ENCODE results near the gene LDLRAD1. TPM values are rescaled to one million over a fixed set of nuclear protein-coding genes. Genes with fewer than 3 reads are reported as not detected.
"Not testable (repeated sequence)": the region's sequence is repeated elsewhere in the genome, so short reads cannot be mapped to it uniquely, and the experiment has no call there.

LDLRAD1 gene
- total RNA-seq, 2 experiments from 2014 or later, result not detected

DNA sequence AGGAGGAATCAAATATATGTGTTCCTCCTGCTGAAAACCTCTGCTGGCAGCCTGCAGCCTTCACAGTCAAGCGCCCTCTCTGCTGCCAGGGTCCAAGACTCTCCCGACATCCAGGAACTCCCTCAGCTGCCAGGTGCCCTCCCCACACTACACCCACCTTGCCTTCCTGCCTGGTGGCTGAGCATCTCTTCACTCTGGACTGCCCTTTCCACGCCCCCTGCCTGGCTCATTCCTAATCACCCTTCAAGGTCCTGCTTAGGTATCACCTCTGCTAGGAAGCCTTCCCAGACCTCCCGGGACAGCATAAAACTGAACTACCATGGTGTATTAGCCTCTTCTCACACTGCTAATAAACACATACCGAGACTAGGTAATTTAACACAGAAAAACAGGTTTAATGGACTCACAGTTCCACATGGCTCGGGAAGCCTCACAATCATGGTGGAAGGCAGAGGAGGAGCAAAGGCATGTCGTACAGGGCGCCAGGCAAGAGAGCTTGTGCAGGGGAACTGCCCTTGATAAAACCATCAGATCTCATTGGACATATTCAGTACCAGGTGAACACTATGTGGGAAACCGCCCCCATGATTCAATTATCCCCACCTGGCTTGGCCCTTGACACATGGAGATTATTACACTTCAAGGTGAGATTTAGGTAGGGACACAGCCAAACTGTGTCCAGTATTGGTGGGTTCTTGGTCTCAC lies 15.3 kb downstream of the LDLRAD1 start:
- no peak for DNase-seq
- Mint-ChIP-seq H3K36me3 (no peaks in the 10 kb centered on the region), H3K4me1 (ENCODE audit: low read depth) (no peaks in the 10 kb centered on the region), H3K9me3 (no peaks in the 10 kb centered on the region), H3K27me3 (no peaks in the 10 kb centered on the region), H3K4me3 (no peak overlapping the region), H3K27ac (no peak overlapping the region)
- intact Hi-C loops (cut with micrococcal nuclease), result no loop called here
- CTCF ChIA-PET, result interaction anchor here (1.5 kb wide), 1 partner anchor 142 kb away, joined by 3 read pairs; no protein-coding TSS in a partner anchor
- POLR2A ChIA-PET, result no interaction called here

DNA sequence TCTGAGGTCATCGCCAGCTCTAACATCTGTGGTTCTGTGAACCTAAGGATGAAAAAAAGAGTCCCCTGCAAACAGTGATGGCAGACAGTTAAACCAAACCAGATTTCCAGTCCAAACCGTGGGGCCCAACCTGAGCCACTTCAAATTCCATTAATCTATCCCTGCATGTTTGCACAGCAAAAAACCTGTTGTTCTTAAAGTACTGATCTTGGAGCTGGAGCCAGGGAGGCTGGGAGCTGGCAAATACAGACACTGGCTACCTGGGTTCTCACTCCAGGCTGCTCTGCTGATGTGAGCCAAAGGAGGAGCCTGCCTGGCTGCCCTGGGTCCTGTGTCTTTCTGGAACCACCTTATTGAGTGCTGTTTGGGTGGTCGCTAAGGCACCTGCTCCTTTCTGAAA lies 16.4 kb downstream of the LDLRAD1 start:
- no peaks in the 10 kb centered on the region for H3K27me3 Mint-ChIP-seq
- DNase-seq, result no peak
- CTCF ChIA-PET, result no interaction called here
- intact Hi-C loops (cut with micrococcal nuclease), result no loop called here
- no peak overlapping the region for H3K27ac Mint-ChIP-seq
- POLR2A ChIA-PET, result no interaction called here
- H3K4me1 Mint-ChIP-seq (ENCODE audit: low read depth), result no peaks in the 10 kb centered on the region
- no peak overlapping the region for H3K4me3 Mint-ChIP-seq
- H3K9me3 Mint-ChIP-seq, result no peaks in the 10 kb centered on the region
- no peaks in the 10 kb centered on the region for H3K36me3 Mint-ChIP-seq

DNA sequence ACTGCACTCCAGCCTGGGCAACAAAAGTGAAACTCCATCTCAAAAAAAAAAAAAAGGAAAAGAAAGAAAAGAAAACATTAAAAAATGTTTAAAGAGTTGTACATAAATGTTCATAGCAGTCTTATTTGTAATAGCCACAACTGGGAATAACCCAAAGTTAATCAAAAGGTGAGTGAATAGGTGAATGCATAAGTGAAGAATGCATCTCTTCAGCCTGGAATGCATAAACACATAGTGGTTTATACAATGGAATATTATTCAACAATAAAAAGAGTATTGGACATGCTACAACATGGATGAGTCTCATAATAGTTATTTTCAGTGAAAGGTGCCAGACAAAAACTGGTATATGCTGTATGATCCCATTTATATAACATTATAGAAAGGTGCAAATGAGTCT lies 18.1 kb downstream of the LDLRAD1 start:
- intact Hi-C loops (cut with micrococcal nuclease), result no loop called here
- ChIA-PET CTCF (no interaction called here), POLR2A (no interaction called here)
- Mint-ChIP-seq H3K4me1 (ENCODE audit: low read depth) (no peaks in the 10 kb centered on the region), H3K4me3 (no peak overlapping the region), H3K9me3 (no peaks in the 10 kb centered on the region), H3K36me3 (no peaks in the 10 kb centered on the region), H3K27ac (no peak overlapping the region), H3K27me3 (no peaks in the 10 kb centered on the region)
- DNase-seq, result no peak

DNA sequence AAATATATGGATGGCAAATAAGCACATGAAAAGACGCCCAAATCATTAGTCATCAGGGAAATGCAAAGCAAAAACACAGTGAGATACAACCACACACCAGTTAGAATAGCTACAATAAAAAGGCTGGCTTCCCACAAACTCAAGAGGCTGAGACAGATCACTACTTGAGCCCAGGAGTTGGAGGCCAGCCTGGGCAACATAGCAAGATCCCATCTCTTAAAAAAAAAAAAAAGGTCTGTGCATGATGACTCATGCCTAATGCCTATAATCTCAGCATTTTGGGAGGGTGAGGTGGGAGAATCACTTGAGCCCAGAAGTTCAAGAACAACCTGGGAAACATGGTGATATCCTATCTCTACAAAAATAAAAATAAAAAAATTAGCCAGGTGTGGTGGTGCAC lies 19.8 kb downstream of the LDLRAD1 start:
- Mint-ChIP-seq H3K4me1 (ENCODE audit: low read depth) (no peaks in the 10 kb centered on the region), H3K4me3 (no peak overlapping the region), H3K27me3 (no peaks in the 10 kb centered on the region), H3K27ac (no peak overlapping the region), H3K9me3 (no peaks in the 10 kb centered on the region), H3K36me3 (no peaks in the 10 kb centered on the region)
- no peak for DNase-seq
- POLR2A ChIA-PET, result no interaction called here
- CTCF ChIA-PET, result no interaction called here
- intact Hi-C loops (cut with micrococcal nuclease), result no loop called here

DNA sequence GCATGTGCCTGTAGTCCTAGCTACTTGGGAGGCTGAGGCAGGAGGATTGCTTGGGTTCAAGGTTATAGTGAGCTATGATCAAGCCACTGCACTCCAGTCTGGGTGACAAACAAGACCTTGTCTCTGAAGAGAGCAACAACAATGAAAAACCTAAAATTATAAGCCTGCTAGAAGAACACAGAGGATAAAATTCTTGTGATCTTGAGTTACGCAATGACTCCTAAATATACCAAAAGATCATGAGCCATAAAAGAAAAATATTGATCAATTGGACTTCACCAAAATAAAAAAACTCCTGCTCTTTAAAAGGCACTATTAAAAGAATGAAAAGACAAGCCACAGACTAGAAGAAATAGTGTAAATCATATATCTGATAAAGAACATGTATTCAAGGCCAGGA lies 22.3 kb downstream of the LDLRAD1 start:
- no peaks in the 10 kb centered on the region for H3K4me1 Mint-ChIP-seq (ENCODE audit: low read depth)
- no peak for DNase-seq
- intact Hi-C loops (cut with micrococcal nuclease), result no loop called here
- no peaks in the 10 kb centered on the region for H3K27me3 Mint-ChIP-seq
- CTCF ChIA-PET, result no interaction called here
- no peaks in the 10 kb centered on the region for H3K36me3 Mint-ChIP-seq
- H3K4me3 Mint-ChIP-seq, result no peak overlapping the region
- H3K27ac Mint-ChIP-seq, result no peak overlapping the region
- POLR2A ChIA-PET, result no interaction called here
- H3K9me3 Mint-ChIP-seq, result no peaks in the 10 kb centered on the region

DNA sequence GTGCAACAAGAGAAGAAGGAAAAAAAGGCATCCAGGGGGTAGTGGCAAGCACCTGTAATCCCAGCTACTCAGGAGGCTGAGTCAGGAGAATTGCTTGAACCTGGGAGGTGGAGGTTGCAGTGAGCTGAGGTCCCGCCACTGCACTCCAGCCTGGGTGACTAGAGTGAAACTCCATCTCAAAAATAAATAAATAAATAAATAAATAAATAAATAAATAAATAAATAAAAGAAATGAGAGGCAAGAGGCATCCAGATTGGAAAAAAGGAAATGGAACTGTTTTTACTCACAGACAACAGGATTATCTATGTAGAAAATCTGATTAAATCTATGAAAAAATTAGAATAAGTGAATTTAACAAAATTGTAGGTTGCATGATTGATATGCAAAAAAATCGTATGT lies 23.5 kb downstream of the LDLRAD1 start:
- H3K36me3 Mint-ChIP-seq; H3K27ac Mint-ChIP-seq; intact Hi-C loops (cut with micrococcal nuclease): not testable (repeated sequence)

DNA sequence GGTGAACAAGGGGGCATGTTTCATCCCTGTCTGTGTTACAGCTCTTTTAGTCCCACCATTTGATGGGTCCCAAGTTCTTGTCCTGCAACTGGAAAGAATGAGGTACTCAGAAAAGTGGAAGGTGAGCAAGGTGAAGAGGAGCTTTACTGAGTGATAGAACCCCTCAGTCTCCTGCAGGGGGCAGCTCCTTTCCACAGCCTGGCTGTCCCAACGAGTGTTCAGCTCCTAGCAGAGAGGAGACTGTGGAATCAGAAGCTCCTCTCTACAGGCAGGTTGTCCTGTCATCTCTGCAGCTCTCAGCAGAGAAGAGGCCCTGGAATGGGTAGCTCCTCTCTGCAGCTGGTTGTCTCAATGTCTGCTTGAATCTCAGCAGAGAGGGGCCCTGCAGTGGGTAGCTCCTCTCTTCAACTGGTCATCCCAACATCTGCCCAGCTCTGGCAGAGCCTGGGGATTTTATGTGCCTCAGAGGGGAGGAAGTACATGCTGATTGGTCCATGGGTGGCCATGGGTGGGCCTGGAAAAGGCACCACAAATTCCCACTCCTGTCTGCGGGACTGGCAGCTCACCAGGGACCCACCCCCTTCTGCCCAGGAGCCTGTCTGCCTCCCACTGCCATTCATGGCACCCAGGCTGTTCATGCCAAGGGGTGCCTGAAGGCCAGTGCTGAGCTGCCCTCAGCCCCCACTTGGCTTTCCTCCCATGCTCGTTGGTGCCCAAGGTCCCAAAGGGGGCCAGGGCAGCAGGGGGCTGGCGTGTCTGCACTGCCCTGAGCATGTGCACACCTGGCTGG lies 25.7 kb downstream of the LDLRAD1 start:
- intact Hi-C loops (cut with micrococcal nuclease), result no loop called here
- POLR2A ChIA-PET, result no interaction called here
- H3K36me3 Mint-ChIP-seq, result no peaks in the 10 kb centered on the region
- H3K4me1 Mint-ChIP-seq (ENCODE audit: low read depth), result peaks cover 9% of the 10 kb centered on the region
- H3K9me3 Mint-ChIP-seq, result no peaks in the 10 kb centered on the region
- CTCF ChIA-PET, result interaction anchor here (0.6 kb wide), 1 partner anchor 13 kb away, joined by 3 read pairs; no protein-coding TSS in a partner anchor
- no peak overlapping the region for H3K27ac Mint-ChIP-seq
- no peaks in the 10 kb centered on the region for H3K27me3 Mint-ChIP-seq
- no peak overlapping the region for H3K4me3 Mint-ChIP-seq
- peak; percentile 14 for DNase-seq

More for the DNA sequence above, 23.5 kb downstream of the LDLRAD1 start:
- CTCF ChIA-PET; H3K4me1 Mint-ChIP-seq (ENCODE audit: low read depth); POLR2A ChIA-PET; H3K27me3 Mint-ChIP-seq; DNase-seq; H3K4me3 Mint-ChIP-seq; H3K9me3 Mint-ChIP-seq: not testable (repeated sequence)

DNA sequence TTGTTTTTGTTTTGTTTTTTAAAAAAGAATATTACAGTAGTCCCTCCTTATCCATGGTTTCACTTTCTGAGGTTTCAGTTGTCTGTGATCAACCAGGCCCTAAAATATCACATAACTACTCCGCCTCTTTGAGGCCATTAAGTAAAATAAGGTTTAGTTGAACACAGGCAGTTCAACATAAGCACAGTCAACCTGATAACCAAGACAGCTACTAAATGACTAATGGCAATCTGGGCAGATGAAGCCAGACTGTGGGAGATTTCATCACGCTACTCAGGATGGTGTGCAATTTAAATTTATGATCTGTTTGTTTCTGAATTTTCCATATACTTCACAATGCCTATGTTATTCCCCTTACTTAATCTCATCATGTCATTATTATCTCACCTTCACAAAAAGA lies 30.1 kb downstream of the LDLRAD1 start:
- peak; percentile 34 for DNase-seq
- intact Hi-C loops (cut with micrococcal nuclease), result no loop called here
- no peaks in the 10 kb centered on the region for H3K36me3 Mint-ChIP-seq
- no peak overlapping the region for H3K27ac Mint-ChIP-seq
- no peak overlapping the region for H3K4me3 Mint-ChIP-seq
- POLR2A ChIA-PET, result no interaction called here
- H3K9me3 Mint-ChIP-seq, result no peaks in the 10 kb centered on the region
- peaks cover 18% of the 10 kb centered on the region for H3K4me1 Mint-ChIP-seq (ENCODE audit: low read depth)
- H3K27me3 Mint-ChIP-seq, result no peaks in the 10 kb centered on the region
- CTCF ChIA-PET, result interaction anchor here (0.9 kb wide), 1 partner anchor 28 kb away, joined by 4 read pairs; no protein-coding TSS in a partner anchor

DNA sequence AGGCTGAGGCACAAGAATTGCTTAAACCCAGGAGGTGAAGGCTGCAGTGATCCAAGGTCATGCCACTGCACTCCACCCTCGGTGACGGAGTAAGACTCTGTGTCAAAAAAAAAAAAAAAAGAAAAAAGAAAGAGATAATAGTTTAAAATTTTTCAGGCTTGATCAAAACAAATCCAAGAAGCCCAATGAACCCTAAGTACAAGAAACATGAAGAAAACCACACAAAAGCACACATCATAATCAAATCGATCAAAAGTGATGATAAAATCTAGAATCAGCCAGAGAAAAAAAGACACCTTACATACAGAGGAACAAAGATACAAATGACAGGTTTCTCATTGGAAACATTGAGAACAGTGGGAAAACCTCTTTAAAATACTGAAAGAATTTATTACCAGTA lies 31.5 kb downstream of the LDLRAD1 start:
- H3K4me1 Mint-ChIP-seq (ENCODE audit: low read depth), result peaks cover 18% of the 10 kb centered on the region
- H3K4me3 Mint-ChIP-seq, result no peak overlapping the region
- H3K27ac Mint-ChIP-seq, result no peak overlapping the region
- no peak for DNase-seq
- H3K36me3 Mint-ChIP-seq, result no peaks in the 10 kb centered on the region
- ChIA-PET CTCF (no interaction called here), POLR2A (no interaction called here)
- intact Hi-C loops (cut with micrococcal nuclease), result no loop called here
- no peaks in the 10 kb centered on the region for H3K9me3 Mint-ChIP-seq
- H3K27me3 Mint-ChIP-seq, result no peaks in the 10 kb centered on the region

DNA sequence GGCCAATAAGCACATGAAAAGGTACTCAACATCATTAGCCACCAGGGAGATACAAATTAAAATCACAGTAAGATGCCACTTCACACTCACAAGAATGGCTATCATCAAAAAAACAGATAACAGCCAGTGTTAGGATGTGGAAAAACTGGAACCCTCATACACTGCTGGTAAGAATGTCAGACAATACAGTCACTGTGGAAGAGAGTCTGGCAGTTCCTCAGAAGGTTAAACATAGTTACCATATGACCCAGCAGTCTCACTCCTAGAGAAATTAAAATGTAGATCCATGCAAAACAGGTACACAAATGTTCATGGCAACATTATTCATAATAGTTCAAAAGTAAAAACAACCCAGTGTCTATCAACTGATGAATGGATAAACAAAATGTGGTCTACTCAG lies 33.3 kb downstream of the LDLRAD1 start:
- POLR2A ChIA-PET, result no interaction called here
- H3K4me1 Mint-ChIP-seq (ENCODE audit: low read depth), result peaks cover 18% of the 10 kb centered on the region

DNA sequence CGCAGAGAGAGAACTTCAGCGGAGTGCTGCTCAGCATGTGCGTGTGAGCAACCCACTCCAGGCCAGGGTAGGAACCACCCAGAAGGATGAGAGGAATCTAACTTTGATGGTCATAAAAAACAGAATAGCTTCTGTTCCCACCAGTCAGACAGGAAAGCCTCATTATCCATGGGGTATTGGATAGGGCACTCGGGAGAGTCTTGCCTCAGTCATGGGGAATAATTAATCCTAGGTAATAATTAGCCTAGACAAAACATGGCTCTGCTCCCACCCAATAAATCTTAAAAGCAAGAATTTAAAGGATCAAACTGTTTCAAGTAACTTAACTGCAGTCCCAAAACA lies 35.3 kb downstream of the LDLRAD1 start:
- H3K9me3 Mint-ChIP-seq, result no peaks in the 10 kb centered on the region
- CTCF ChIA-PET, result no interaction called here
- POLR2A ChIA-PET, result no interaction called here
- no peak overlapping the region for H3K4me3 Mint-ChIP-seq
- no peak for DNase-seq
- intact Hi-C loops (cut with micrococcal nuclease), result no loop called here
- H3K4me1 Mint-ChIP-seq (ENCODE audit: low read depth), result peaks cover 11% of the 10 kb centered on the region
- H3K36me3 Mint-ChIP-seq, result no peaks in the 10 kb centered on the region
- no peaks in the 10 kb centered on the region for H3K27me3 Mint-ChIP-seq
- no peak overlapping the region for H3K27ac Mint-ChIP-seq

More for the DNA sequence above, 33.3 kb downstream of the LDLRAD1 start:
- no peaks in the 10 kb centered on the region for H3K9me3 Mint-ChIP-seq
- H3K4me3 Mint-ChIP-seq, result no peak overlapping the region
- H3K27ac Mint-ChIP-seq, result no peak overlapping the region
- intact Hi-C loops (cut with micrococcal nuclease), result no loop called here
- CTCF ChIA-PET, result no interaction called here
- no peaks in the 10 kb centered on the region for H3K36me3 Mint-ChIP-seq
- no peak for DNase-seq
- no peaks in the 10 kb centered on the region for H3K27me3 Mint-ChIP-seq

DNA sequence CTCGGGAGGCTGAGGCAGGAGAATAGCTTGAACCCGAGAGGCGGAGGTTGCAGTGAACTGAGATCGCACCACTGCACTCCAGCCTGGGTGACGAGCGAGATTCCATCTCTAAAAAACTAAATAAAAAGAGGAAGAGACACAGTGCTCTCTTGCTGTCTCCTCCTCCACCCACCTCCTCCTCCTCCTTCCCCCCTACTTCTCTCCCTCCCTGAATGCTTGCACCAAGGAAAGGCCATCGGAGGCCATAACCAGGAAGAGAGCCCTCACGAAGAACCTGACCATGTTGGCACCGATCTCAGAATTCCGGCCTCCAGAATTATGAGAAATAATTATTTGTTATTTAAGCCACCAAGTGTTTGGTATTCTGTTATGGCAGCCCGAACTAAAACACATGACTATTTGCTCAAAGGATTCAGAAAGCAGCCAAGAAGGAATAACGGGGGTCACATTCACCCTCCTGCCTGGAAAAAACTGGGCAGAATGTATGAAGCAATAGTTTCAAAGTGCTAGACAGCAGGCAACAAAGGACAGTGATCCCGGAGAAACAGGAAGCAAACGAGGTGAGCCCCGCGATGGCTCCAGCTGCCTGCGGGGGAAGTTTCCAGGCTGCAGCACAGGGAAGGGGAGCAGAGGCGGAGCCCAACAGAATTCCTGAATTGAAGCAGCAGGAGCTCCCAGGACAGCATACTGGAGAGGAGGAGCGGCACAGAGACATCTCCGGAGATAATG lies 35.8 kb downstream of the LDLRAD1 start:
- no peak for DNase-seq
- no peaks in the 10 kb centered on the region for H3K27me3 Mint-ChIP-seq
- intact Hi-C loops (cut with micrococcal nuclease), result no loop called here
- H3K4me1 Mint-ChIP-seq (ENCODE audit: low read depth), result peaks cover 9% of the 10 kb centered on the region
- ChIA-PET POLR2A (no interaction called here), CTCF (no interaction called here)
- H3K27ac Mint-ChIP-seq, result no peak overlapping the region
- H3K9me3 Mint-ChIP-seq, result no peaks in the 10 kb centered on the region
- H3K4me3 Mint-ChIP-seq, result no peak overlapping the region
- no peaks in the 10 kb centered on the region for H3K36me3 Mint-ChIP-seq

All from activated CD4-positive, alpha-beta memory T cell treated with anti-CD3 and anti-CD28 coated beads for 36 hours (primary cell).